Subcutaneous abdominal adipose tissue (tissue), 5 donors: ENCODE results near the gene LIPC.

ENCODE experiments used
- H3K27ac ChIP-seq: one replicate; pipeline ENCODE4 v1.7.0; 2013; ENCODE audit warnings: low read depth, mild to moderate bottlenecking, inconsistent platforms, low read length, moderate library complexity
- H3K27me3 ChIP-seq, 5 donors: one replicate each; pipeline ENCODE4 v1.7.0; 2013; ENCODE audit warnings: low read length in 5 of 5, inconsistent platforms in 1 of 5; ENCODE audit not compliant: control insufficient read depth in 5 of 5, insufficient read depth in 4 of 5
- H3K36me3 ChIP-seq, 5 donors: one replicate each; pipeline ENCODE4 v1.7.0; 2013; ENCODE audit warnings: low read length in 5 of 5; ENCODE audit not compliant: control insufficient read depth in 5 of 5, insufficient read depth in 5 of 5
- H3K4me1 ChIP-seq, 5 donors: one replicate each; pipeline ENCODE4 v1.7.0; 2013; ENCODE audit warnings: low read length in 5 of 5, mild to moderate bottlenecking in 3 of 5, moderate library complexity in 1 of 5; ENCODE audit not compliant: control insufficient read depth in 5 of 5, insufficient read depth in 5 of 5
- H3K4me3 ChIP-seq, 5 donors: one replicate each; pipeline ENCODE4 v1.7.0; 2013; ENCODE audit warnings: low read length in 5 of 5, low read depth in 1 of 5
- H3K9ac ChIP-seq, 5 donors: one replicate each; pipeline ENCODE4 v1.7.0; 2013; ENCODE audit warnings: low read length in 5 of 5, mild to moderate bottlenecking in 4 of 5, moderate library complexity in 3 of 5
- H3K9me3 ChIP-seq, 5 donors: one replicate each; pipeline ENCODE4 v1.7.0; 2013; ENCODE audit warnings: low read length in 5 of 5; ENCODE audit not compliant: control insufficient read depth in 5 of 5
- donor health status: healthy.
- donor health status: healthy.
- donor health status: healthy.
- donor health status: healthy.
- donor health status: healthy.

Gene LIPC

DNA sequence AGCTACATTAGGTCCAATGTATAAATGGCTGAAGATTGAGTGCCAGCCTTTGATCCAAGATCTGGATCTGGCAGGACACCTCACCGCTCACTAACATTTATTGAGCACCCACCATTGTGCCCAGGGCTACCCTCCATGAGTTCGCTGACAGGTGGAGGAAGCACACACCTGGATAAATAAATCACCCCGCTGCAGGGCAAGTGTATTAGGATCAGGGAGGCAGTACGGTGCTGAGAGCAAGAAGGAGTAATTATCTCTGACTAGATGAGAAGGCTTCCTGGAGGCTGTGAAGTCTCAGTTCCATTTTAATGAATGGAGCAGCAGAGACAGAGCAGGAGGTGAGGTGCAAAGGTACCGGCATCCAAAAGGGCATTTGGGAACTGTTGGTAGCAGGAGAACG lies 104.1 kb downstream of the LIPC start:
- H3K4me1 ChIP-seq = no peaks in the 10 kb centered on the region
- H3K36me3 ChIP-seq = no peaks in the 10 kb centered on the region

DNA sequence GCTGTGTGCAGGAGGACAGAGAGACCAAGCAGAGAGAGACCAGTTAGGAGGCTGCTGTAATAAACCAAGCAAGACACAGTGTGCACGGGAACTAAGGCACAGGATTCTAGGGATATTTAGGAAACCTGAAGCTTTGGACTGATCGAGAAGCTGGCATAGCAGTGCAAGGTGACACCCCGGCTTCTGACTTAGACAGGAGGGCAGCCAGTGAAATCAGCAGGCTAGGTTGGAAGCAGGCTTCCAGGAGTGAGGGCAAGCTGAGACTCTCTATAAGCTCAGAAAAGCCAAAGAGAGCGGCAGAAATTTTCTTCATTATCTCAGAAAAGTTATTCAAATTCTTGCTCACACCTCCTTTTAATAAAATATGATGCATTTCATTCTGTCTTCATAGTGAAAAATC lies 104.6 kb downstream of the LIPC start:
- H3K4me3 ChIP-seq = no peak overlapping the region
- no peak overlapping the region for H3K9ac ChIP-seq
- no peaks in the 10 kb centered on the region for H3K4me1 ChIP-seq
- H3K36me3 ChIP-seq = no peaks in the 10 kb centered on the region
- H3K9me3 ChIP-seq = no peaks in the 10 kb centered on the region
- no peaks in the 10 kb centered on the region for H3K27me3 ChIP-seq
- H3K27ac ChIP-seq = no peak overlapping the region

More for the DNA sequence above, 104.1 kb downstream of the LIPC start:
- no peak overlapping the region for H3K27ac ChIP-seq
- no peaks in the 10 kb centered on the region for H3K9me3 ChIP-seq
- H3K27me3 ChIP-seq = no peaks in the 10 kb centered on the region
- no peak overlapping the region for H3K9ac ChIP-seq
- no peak overlapping the region for H3K4me3 ChIP-seq

GRCh38 chr15:58537033-58537432 lies 105.2 kb downstream of the LIPC start:
- H3K9me3 ChIP-seq = no peaks in the 10 kb centered on the region
- H3K4me3 ChIP-seq = no peak overlapping the region
- H3K9ac ChIP-seq = no peak overlapping the region
- no peak overlapping the region for H3K27ac ChIP-seq
- no peaks in the 10 kb centered on the region for H3K36me3 ChIP-seq
- no peaks in the 10 kb centered on the region for H3K27me3 ChIP-seq
- H3K4me1 ChIP-seq = no peaks in the 10 kb centered on the region

DNA sequence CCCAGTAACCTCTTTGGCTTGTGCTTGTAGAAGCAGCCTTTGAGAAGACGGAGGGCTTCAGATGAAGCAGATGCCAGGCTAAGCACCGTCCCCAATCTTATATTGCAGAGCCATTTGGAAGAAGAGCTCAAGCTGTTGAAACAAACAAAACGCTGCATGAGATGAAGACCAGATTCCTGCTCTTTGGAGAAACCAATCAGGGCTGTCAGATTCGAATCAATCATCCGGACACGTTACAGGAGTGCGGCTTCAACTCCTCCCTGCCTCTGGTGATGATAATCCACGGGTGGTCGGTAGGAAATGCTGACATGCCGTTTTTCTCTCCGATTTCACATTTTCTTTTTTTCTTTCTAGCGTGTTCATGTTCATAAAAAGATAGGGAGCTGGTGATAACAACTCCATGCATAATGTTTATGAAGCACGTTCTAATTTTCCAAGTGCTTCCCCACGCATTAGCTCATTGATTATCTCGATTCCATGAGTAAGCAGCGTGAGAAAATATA lies 106.5 kb downstream of the LIPC start:
- Histone ChIP-seq H3K27me3 (no peaks in the 10 kb centered on the region), H3K9ac (no peak overlapping the region), H3K27ac (no peak overlapping the region), H3K4me3 (no peak overlapping the region), H3K36me3 (no peaks in the 10 kb centered on the region), H3K4me1 (no peaks in the 10 kb centered on the region), H3K9me3 (no peaks in the 10 kb centered on the region)

DNA sequence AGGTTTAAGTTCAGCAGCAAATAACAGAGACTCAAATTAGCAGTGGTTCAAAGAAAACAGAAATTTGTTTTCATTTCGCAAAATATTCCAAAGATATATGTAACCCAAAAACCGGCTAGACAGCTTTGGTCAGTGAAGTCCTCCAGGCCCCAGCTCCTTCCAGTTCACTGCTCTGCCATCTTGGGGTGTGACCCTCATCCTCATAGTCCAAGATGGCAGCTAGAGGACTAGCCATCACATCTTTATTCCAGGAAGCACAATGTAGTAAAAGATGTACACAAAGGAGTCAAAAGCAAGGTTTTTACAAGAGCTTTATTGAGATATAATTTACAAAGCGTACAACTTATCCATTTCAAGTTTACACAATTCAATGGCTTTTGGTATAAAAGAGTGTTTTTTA lies 107.1 kb downstream of the LIPC start:
- Histone ChIP-seq H3K4me3 (no peak overlapping the region), H3K27me3 (no peaks in the 10 kb centered on the region), H3K9ac (no peak overlapping the region), H3K4me1 (no peaks in the 10 kb centered on the region), H3K9me3 (no peaks in the 10 kb centered on the region), H3K36me3 (no peaks in the 10 kb centered on the region), H3K27ac (no peak overlapping the region)

DNA sequence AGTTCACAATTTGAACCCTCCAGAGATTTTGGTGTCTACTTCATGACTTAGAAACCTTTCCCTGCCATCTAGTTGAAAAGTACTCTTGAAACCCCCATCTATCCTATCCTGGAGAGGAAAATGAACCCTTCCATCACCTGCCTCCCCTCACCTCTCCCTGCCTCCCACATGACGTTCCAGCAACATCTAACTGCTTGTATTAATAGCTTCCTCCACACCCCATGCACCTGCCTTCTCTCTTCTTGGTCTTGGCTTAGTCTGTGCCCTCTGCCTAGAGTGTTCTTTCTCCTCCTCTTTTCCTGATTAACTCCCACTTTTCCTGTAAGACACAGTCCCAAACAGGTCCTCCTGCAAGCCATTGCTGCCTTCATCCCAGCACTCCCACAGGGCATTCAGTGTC lies 107.8 kb downstream of the LIPC start:
- Histone ChIP-seq H3K9ac (no peak overlapping the region), H3K4me3 (no peak overlapping the region), H3K9me3 (no peaks in the 10 kb centered on the region), H3K4me1 (no peaks in the 10 kb centered on the region), H3K27ac (no peak overlapping the region), H3K27me3 (no peaks in the 10 kb centered on the region), H3K36me3 (no peaks in the 10 kb centered on the region)

- Histone ChIP-seq H3K9ac (no peak overlapping the region), H3K27ac (no peak overlapping the region), H3K4me3 (no peak overlapping the region), H3K36me3 (no peaks in the 10 kb centered on the region), H3K27me3 (no peaks in the 10 kb centered on the region), H3K4me1 (peaks cover 0 to 3% (median 0%) of the 10 kb centered on the region in 5 donors), H3K9me3 (no peaks in the 10 kb centered on the region)
Observed at GRCh38 chr15:58541410-58542087, 109.8 kb downstream of the LIPC start.

GRCh38 chr15:58543664-58544335 lies 112.0 kb downstream of the LIPC start:
- peaks cover 0 to 11% (median 3%) of the 10 kb centered on the region in 5 donors for H3K4me1 ChIP-seq
- no peak overlapping the region for H3K27ac ChIP-seq
- no peaks in the 10 kb centered on the region for H3K36me3 ChIP-seq
- no peak overlapping the region for H3K4me3 ChIP-seq
- H3K9ac ChIP-seq = no peak overlapping the region
- H3K9me3 ChIP-seq = no peaks in the 10 kb centered on the region
- no peaks in the 10 kb centered on the region for H3K27me3 ChIP-seq

DNA sequence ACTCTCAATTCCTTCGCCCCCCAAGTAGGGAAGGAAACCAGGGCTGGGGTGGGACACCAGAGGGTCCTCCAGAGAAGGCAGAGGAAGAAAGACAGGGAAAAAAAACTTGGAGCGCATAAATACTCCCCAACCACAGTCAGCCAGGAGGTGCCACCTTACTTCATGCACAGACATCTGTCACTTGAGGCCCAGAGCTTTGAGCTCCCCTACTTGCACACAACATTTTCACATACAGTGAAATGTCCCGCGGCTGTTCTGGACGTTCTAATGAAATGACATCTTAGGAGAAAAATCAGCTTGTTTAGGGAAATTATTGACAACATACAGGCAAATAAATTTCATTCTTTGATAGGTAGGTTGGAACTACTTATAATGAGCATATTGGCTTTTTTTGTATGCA lies 113.0 kb downstream of the LIPC start:
- H3K4me1 ChIP-seq = peaks cover 0 to 11% (median 3%) of the 10 kb centered on the region in 5 donors
- no peak overlapping the region for H3K27ac ChIP-seq
- H3K9me3 ChIP-seq = no peaks in the 10 kb centered on the region
- H3K27me3 ChIP-seq = no peaks in the 10 kb centered on the region
- no peak overlapping the region for H3K4me3 ChIP-seq
- no peaks in the 10 kb centered on the region for H3K36me3 ChIP-seq
- H3K9ac ChIP-seq = no peak overlapping the region

- H3K36me3 ChIP-seq = no peaks in the 10 kb centered on the region
- H3K27ac ChIP-seq = no peak overlapping the region
- H3K27me3 ChIP-seq = no peaks in the 10 kb centered on the region
- H3K9ac ChIP-seq = no peak overlapping the region
- H3K4me3 ChIP-seq = no peak overlapping the region
- no peaks in the 10 kb centered on the region for H3K9me3 ChIP-seq
- peaks cover 0 to 11% (median 3%) of the 10 kb centered on the region in 5 donors for H3K4me1 ChIP-seq
Observed at GRCh38 chr15:58545307-58546065, 113.7 kb downstream of the LIPC start.
